GM23248 (cell line): ENCODE data around the gene PDLIM3. TPM values are rescaled to one million over a fixed set of nuclear protein-coding genes. Genes with fewer than 3 reads are reported as not detected.

ENCODE experiments used
- DNase-seq: peaks from one replicate; pipeline ENCODE4 v3.0.0-alpha.2; 2015
- H2AFZ ChIP-seq: fragments of 200-600 bp; sonication (generic); 2 replicates; pipeline ENCODE4 v1.6.1; 2016; ENCODE audit warnings: antibody characterized with exemption
- H3F3A ChIP-seq: fragments of 200-600 bp; sonication (generic); 2 replicates; pipeline ENCODE4 v1.6.1; 2016; ENCODE audit warnings: mild to moderate bottlenecking, antibody characterized with exemption, mixed run types; ENCODE audit not compliant: insufficient read depth
- H3K27ac ChIP-seq: fragments of 200-600 bp; sonication (generic); 2 replicates; pipeline ENCODE4 v1.5.1; 2016; ENCODE audit warnings: mild to moderate bottlenecking
- H3K27me3 ChIP-seq: fragments of 200-600 bp; sonication (generic); replicated peaks from 2 replicates; pipeline ENCODE4 v1.6.1; 2016; ENCODE audit warnings: mild to moderate bottlenecking; ENCODE audit not compliant: insufficient read depth
- H3K36me3 ChIP-seq: fragments of 200-600 bp; sonication (generic); 2 replicates; pipeline ENCODE4 v1.6.1; 2016; ENCODE audit warnings: low read depth, mild to moderate bottlenecking
- H3K4me1 ChIP-seq: fragments of 200-600 bp; sonication (generic); 2 replicates; pipeline ENCODE4 v1.6.1; 2016; ENCODE audit warnings: mild to moderate bottlenecking; ENCODE audit not compliant: insufficient read depth
- H3K4me2 ChIP-seq: fragments of 200-600 bp; sonication (generic); one replicate; pipeline ENCODE4 v1.6.1; 2016; ENCODE audit warnings: mild to moderate bottlenecking; ENCODE audit not compliant: unreplicated experiment
- H3K4me3 ChIP-seq: fragments of 200-600 bp; sonication (generic); 2 replicates; pipeline ENCODE4 v1.5.1; 2016; ENCODE audit warnings: mild to moderate bottlenecking
- H3K79me2 ChIP-seq: fragments of 200-600 bp; sonication (generic); 2 replicates; pipeline ENCODE4 v1.6.1; 2016; ENCODE audit warnings: mild to moderate bottlenecking; ENCODE audit not compliant: insufficient read depth
- H3K9ac ChIP-seq: fragments of 200-600 bp; sonication (generic); 2 replicates; pipeline ENCODE4 v1.6.1; 2016; ENCODE audit warnings: mild to moderate bottlenecking
- H3K9me2 ChIP-seq: fragments of 200-600 bp; sonication (generic); 2 replicates; pipeline ENCODE4 v1.6.1; 2016; ENCODE audit warnings: mixed run types, mild to moderate bottlenecking, moderate library complexity; ENCODE audit not compliant: insufficient read depth
- H3K9me3 ChIP-seq: fragments of 200-600 bp; sonication (generic); one replicate; pipeline ENCODE4 v1.6.1; 2017; ENCODE audit warnings: low read depth
- H4K20me1 ChIP-seq: fragments of 200-600 bp; sonication (generic); 2 replicates; pipeline ENCODE4 v1.6.0; 2016; ENCODE audit not compliant: insufficient read depth
- EZH2 ChIP-seq: fragments of 200-600 bp; sonication (generic); IDR thresholded peaks from 2 replicates; pipeline ENCODE4 v1.6.1; 2018; ENCODE audit warnings: antibody characterized with exemption, mild to moderate bottlenecking; ENCODE audit not compliant: insufficient read depth, poor library complexity, severe bottlenecking
- EZH2phosphoT487 ChIP-seq: fragments of 200-600 bp; sonication (generic); IDR thresholded peaks from 2 replicates; pipeline ENCODE4 v1.6.1; 2018; ENCODE audit warnings: antibody characterized with exemption, moderate library complexity, mild to moderate bottlenecking, low read depth; ENCODE audit not compliant: insufficient read depth
- WGBS, 2 experiments: methylation state at CpG; one replicate each; pipeline ENCODE4 v1.1.6; 2015 to 2017; ENCODE audit warnings: low lambda C conversion rate in 2 of 2, low coverage in 1 of 2; ENCODE audit errors: missing lambda C conversion rate in 2 of 2; 5-methylcytosine and 5-hydroxymethylcytosine counted together
- in situ Hi-C: fragments of 300-500 bp; cut with MboI; formaldehyde crosslinking; loops from 2 replicates; pipeline ENCODE4 v1.15.0; 2020
- polyA plus RNA-seq: library from polyadenylated mRNA; unstranded; fragments of >200 nt; fragmentation: Nextera tagmentation; extraction: Ambion mirVana; gene quantifications from 2 replicates; pipeline ENCODE4 v1.2.1, GENCODE V29; 2016
- total RNA-seq: library from RNA; depleted of rRNA; stranded (reverse); fragments of >200 nt; shearing (Covaris generic); gene quantifications from 2 replicates; pipeline ENCODE4 v1.2.3, GENCODE V29; 2014

The PDLIM3 gene
- total and polyA plus RNA-seq, 2 experiments from 2014 or later: 0.69 TPM; not detected in 1

DNA sequence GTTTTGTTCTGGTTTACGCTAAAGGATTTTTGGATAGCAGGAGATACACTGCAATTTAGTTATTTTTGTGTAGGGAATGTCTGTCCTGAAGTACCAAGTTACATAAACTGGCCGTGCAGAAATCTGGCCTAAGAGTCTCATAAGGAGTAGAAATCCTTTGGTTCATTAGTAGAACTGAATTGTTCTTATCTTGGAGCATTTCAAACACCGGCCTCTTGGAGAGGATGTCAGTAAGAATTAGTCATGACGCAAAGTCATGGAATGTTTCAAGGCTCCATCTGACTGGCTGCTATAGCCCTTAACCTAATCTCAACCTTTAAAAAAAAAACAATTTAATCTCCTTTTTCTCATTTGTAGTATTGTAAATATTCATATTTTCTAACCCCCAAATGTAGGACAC, 15.2 kb downstream of the PDLIM3 start:
- in situ Hi-C loops: no loop called here
- Histone ChIP-seq H3F3A (no peaks in the 10 kb centered on the region), H3K4me1 (no peaks in the 10 kb centered on the region), H2AFZ (no peak overlapping the region), H3K9me2 (no peaks in the 10 kb centered on the region), H3K36me3 (no peaks in the 10 kb centered on the region), H3K27me3 (no peaks in the 10 kb centered on the region), H3K9ac (no peak overlapping the region), H3K79me2 (no peaks in the 10 kb centered on the region), H3K27ac (no peak overlapping the region), H3K9me3 (no peaks in the 10 kb centered on the region), H4K20me1 (no peaks in the 10 kb centered on the region), H3K4me3 (no peak overlapping the region), H3K4me2 (no peak overlapping the region)
- TF ChIP-seq EZH2: no peak
- no peak for TF ChIP-seq EZH2phosphoT487
- WGBS, 2 experiments: 90 to 95% methylated on average over 4 of the region's 4 CpGs
- DNase-seq: no peak

GRCh38 chr4:185518494-185518893, 16.8 kb downstream of the PDLIM3 start:
- TF ChIP-seq EZH2: no peak
- TF ChIP-seq EZH2phosphoT487: no peak
- Histone ChIP-seq H4K20me1 (no peaks in the 10 kb centered on the region), H3K9me3 (no peaks in the 10 kb centered on the region), H3K4me1 (no peaks in the 10 kb centered on the region), H3K4me3 (no peak overlapping the region), H3K9me2 (no peaks in the 10 kb centered on the region), H3K9ac (no peak overlapping the region), H3K27ac (no peak overlapping the region), H2AFZ (no peak overlapping the region), H3K4me2 (no peak overlapping the region), H3F3A (no peaks in the 10 kb centered on the region), H3K27me3 (no peaks in the 10 kb centered on the region), H3K36me3 (no peaks in the 10 kb centered on the region), H3K79me2 (no peaks in the 10 kb centered on the region)
- in situ Hi-C loops: no loop called here
- DNase-seq: no peak
- WGBS, 2 experiments: 78 to 80% methylated on average over 1 of the region's 1 CpG

DNA sequence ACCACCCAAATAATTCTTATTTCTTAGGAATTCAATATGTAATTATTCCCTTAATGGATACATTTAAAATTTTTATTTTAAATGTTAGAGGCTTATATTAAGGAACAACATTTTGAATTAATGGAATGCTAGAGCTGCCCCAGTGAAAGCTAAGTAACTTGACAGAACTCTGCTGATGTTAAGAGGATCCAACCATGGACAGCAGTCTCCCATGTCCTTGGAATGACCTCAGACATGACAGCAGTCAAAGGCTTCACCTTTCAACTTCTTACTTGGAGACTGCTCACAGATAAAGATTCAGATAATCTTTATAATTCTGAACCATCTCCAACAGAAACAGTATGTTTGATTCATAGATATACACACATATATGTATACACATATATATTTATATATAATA, 17.2 kb downstream of the PDLIM3 start:
- Histone ChIP-seq H3K27ac (no peak overlapping the region), H2AFZ (no peak overlapping the region), H3K9me3 (no peaks in the 10 kb centered on the region), H3K4me2 (no peak overlapping the region), H3K9ac (no peak overlapping the region), H3K27me3 (no peaks in the 10 kb centered on the region), H3K9me2 (no peaks in the 10 kb centered on the region), H3K4me1 (peaks cover 2% of the 10 kb centered on the region; the same call in 1 of the 2 replicates), H3K4me3 (no peak overlapping the region), H4K20me1 (no peaks in the 10 kb centered on the region), H3K36me3 (no peaks in the 10 kb centered on the region), H3K79me2 (no peaks in the 10 kb centered on the region), H3F3A (no peaks in the 10 kb centered on the region)
- TF ChIP-seq EZH2: no peak
- no peak for TF ChIP-seq EZH2phosphoT487
- in situ Hi-C loops: no loop called here
- no peak for DNase-seq

- Histone ChIP-seq H3K4me3 (no peak overlapping the region), H3K79me2 (no peaks in the 10 kb centered on the region), H3K4me2 (no peak overlapping the region), H3K27ac (no peak overlapping the region), H3K9me2 (no peaks in the 10 kb centered on the region), H3K36me3 (no peaks in the 10 kb centered on the region), H2AFZ (no peak overlapping the region), H4K20me1 (no peaks in the 10 kb centered on the region), H3K27me3 (no peaks in the 10 kb centered on the region), H3K9ac (no peak overlapping the region), H3F3A (no peaks in the 10 kb centered on the region), H3K9me3 (no peaks in the 10 kb centered on the region), H3K4me1 (peaks cover 11% of the 10 kb centered on the region)
- 82 to 84% methylated on average over 4 of the region's 4 CpGs for WGBS, 2 experiments
- in situ Hi-C loops: no loop called here
- TF ChIP-seq EZH2 (no peak), EZH2phosphoT487 (no peak)
- DNase-seq: no peak
These were observed 20.1 kb downstream of the PDLIM3 start for GRCh38 chr4:185515248-185515647.

- H3K4me3 ChIP-seq: no peak overlapping the region
- H3F3A ChIP-seq: no peaks in the 10 kb centered on the region
- no peak overlapping the region for H2AFZ ChIP-seq
- H3K4me1 ChIP-seq: peaks cover 11% of the 10 kb centered on the region
- no peaks in the 10 kb centered on the region for H3K9me2 ChIP-seq
- no peak for DNase-seq
- no peaks in the 10 kb centered on the region for H3K27me3 ChIP-seq
- H3K9me3 ChIP-seq: no peaks in the 10 kb centered on the region
- H3K79me2 ChIP-seq: no peaks in the 10 kb centered on the region
- H3K27ac ChIP-seq: no peak overlapping the region
- H4K20me1 ChIP-seq: no peaks in the 10 kb centered on the region
- H3K36me3 ChIP-seq: no peaks in the 10 kb centered on the region
- 95 to 97% methylated on average over 17 of the region's 17 CpGs for WGBS, 2 experiments
- no peak overlapping the region for H3K4me2 ChIP-seq
- no peak for TF ChIP-seq EZH2
- TF ChIP-seq EZH2phosphoT487: no peak
- no peak overlapping the region for H3K9ac ChIP-seq
- in situ Hi-C loops: no loop called here
These were observed 21.1 kb downstream of the PDLIM3 start for GRCh38 chr4:185514182-185514697.
